GM10266 (cell line): Measurements from ENCODE around the gene C19orf44.
"Not testable (repeated sequence)": the region's sequence is repeated elsewhere in the genome, so short reads cannot be mapped to it uniquely, and the experiment has no call there.

ENCODE experiments used
- DNase-seq: peaks from one replicate; pipeline ENCODE4 v3.0.0; 2012; ENCODE audit errors: extremely low spot score
- TF ChIP-seq, protein P1 (sequence below): IDR thresholded peaks from 2 replicates; pipeline ENCODE4 v1.5.1; 2012; ENCODE audit warnings: mild to moderate bottlenecking, low read depth; ENCODE audit not compliant: control insufficient read depth, insufficient read depth; ENCODE audit errors: missing control alignments

The C19orf44 gene

GRCh38 chr19:16495982-16496612, at the start of gene C19orf44, which contains the start of gene CALR3:
Gene C19orf44 (plus strand): TSS chr19:16496394. CDS start chr19:16500793, 4,399 bp downstream.
Gene CALR3 (minus strand): TSS chr19:16496167. CDS start chr19:16496129, 38 bp downstream.
- TF ChIP-seq, protein P1, sequence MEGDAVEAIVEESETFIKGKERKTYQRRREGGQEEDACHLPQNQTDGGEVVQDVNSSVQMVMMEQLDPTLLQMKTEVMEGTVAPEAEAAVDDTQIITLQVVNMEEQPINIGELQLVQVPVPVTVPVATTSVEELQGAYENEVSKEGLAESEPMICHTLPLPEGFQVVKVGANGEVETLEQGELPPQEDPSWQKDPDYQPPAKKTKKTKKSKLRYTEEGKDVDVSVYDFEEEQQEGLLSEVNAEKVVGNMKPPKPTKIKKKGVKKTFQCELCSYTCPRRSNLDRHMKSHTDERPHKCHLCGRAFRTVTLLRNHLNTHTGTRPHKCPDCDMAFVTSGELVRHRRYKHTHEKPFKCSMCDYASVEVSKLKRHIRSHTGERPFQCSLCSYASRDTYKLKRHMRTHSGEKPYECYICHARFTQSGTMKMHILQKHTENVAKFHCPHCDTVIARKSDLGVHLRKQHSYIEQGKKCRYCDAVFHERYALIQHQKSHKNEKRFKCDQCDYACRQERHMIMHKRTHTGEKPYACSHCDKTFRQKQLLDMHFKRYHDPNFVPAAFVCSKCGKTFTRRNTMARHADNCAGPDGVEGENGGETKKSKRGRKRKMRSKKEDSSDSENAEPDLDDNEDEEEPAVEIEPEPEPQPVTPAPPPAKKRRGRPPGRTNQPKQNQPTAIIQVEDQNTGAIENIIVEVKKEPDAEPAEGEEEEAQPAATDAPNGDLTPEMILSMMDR: no peak

GRCh38 chr19:16446724-16447368, 49.3 kb upstream of the C19orf44 start:
- peak; percentile 61 for DNase-seq
- TF ChIP-seq, protein P1: no peak

More at GRCh38 chr19:16495982-16496612, at the start of gene C19orf44, which contains the start of gene CALR3:
- DNase-seq: peak; percentile 93

DNA sequence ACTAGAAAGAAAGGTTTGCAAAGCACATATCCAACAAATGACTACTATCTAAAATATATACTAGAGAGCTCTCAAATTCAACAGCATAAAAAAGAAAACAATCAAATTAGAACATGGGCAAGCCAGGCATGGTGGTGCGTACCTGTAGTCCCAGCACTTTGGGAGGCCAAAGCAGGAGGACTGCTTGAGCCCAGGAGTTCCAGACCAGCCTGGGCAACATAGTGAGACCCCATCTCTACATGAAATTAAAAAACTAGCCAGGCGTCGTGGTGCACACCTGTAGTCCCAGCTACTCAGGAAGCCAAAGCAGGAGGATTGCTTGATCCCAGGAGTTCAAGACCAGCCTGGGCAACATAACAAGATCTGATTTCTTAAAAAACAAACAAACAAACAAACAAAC, 47.3 kb upstream of the C19orf44 start:
- DNase-seq: not testable (repeated sequence)

DNA sequence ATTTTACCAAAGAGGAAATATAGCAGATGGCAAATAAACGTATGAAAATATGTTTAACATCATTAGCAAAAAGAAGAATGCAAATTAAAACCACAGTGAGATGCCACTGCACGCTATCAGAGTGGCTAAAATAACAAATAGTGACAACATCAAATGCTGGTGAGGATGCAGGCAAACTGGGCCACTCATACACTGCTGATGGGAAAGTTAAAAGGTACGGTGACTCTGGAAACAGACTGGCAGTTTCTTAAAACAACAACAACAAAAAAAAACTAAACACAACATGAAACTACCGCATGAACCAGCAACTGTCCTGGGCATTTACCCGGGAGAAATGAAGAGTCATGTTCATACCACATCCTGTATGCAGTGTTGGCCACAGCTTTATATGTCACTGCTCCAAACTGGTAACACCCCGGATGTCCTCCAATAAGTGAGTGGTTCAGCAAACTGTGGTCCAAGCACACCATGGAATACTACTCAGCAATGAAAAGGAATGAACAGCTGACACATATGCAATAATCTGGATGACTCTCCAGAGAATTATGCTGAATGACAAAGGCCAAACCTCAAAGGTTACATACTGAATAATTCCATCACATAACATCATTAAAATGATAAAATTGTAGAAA, 46.7 kb upstream of the C19orf44 start:
- TF ChIP-seq, protein P1: no peak

DNA sequence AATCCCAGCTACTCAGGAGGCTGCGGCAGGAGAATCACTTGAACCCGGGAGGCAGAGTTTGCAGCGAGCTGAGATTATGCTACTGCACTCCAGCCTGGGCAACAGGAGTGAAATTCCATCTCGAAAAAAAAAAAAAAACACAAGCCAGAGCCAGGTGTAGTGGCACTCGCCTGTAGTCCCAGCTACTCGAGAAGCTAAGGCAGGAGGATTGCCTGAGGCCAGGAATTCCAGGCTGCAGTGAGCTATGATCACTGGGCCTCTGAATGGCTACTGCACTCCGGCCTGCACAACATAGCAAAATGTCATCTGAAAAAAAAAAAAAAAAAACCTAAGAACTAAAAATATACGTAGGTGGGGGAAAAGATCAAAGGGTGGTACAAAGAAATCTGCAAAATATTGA, 43.9 kb upstream of the C19orf44 start:
- no peak for DNase-seq
- TF ChIP-seq, protein P1: no peak

More for the DNA sequence above, 46.7 kb upstream of the C19orf44 start:
- DNase-seq: peak; percentile 66

DNA sequence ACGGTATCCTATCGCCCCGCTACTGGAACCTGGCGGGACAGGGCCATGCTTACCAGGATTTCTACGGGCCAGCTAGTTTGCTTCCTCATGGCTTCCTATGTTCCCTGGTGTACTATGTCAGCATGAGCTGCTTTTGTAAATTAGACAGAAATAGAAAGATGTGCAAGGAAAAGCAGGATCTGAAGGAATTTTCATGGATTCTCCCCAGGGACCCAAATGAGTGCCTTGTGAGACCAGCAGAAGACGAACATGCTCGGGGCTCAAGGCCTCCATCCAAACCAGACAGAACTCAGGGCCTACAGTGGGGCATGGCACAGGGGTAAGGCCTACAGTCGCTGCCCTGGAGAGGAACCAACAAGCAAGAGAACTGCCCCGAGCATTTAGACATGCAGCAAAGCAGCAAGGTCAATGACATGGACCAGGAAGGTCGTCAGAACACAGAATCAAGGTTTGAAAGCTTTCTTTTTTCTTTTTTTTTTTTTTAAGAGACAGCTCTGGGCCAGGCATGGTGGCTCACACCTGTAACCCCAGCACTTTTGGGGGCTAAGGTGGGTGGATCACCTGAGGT, 41.8 kb upstream of the C19orf44 start:
- DNase-seq: no peak
- TF ChIP-seq, protein P1: no peak

- TF ChIP-seq, protein P1: no peak
- no peak for DNase-seq
Observed at GRCh38 chr19:16455489-16455888, 40.7 kb upstream of the C19orf44 start.
